Heart right ventricle (tissue), 16 donors: ENCODE data around the gene C17orf114.

Experiments
- ATAC-seq, 8 donors: fragments of 200-7000 bp; cut with Tn5 transposase; one replicate each; pipeline ENCODE4 v1.9.1; 2020; ENCODE audit warnings: mild to moderate bottlenecking in 8 of 8, moderate library complexity in 8 of 8, moderate number of reproducible peaks in 1 of 8
- DNase-seq, 2 donors: peaks; one replicate each; pipeline ENCODE4 v3.0.0-alpha.2; 2020
- H3K27ac ChIP-seq, 10 donors: fragments of 200-600 bp; sonication (generic) in 2 of 10; one replicate each; pipeline versions ENCODE4 v1.5.0 to v1.8.0; 2020 to 2022; ENCODE audit warnings: mild to moderate bottlenecking in 3 of 10
- H3K27me3 ChIP-seq, 7 donors: fragments of 200-600 bp; one replicate each; pipeline ENCODE4 v1.8.0; 2021 to 2022; ENCODE audit warnings: mild to moderate bottlenecking in 2 of 7
- H3K36me3 ChIP-seq, 9 donors: fragments of 200-600 bp; sonication (generic) in 1 of 9; one replicate each; pipeline versions ENCODE4 v1.5.0 to v1.8.0; 2020 to 2022; ENCODE audit warnings: mild to moderate bottlenecking in 2 of 9
- H3K4me1 ChIP-seq, 9 donors: fragments of 200-600 bp; sonication (generic) in 1 of 9; one replicate each; pipeline versions ENCODE4 v1.5.0 to v1.8.0; 2020 to 2022; ENCODE audit warnings: mild to moderate bottlenecking in 4 of 9
- H3K4me3 ChIP-seq, 10 donors: fragments of 200-600 bp; sonication (generic) in 2 of 10; one replicate each; pipeline versions ENCODE4 v1.5.0 to v1.8.0; 2020 to 2022; ENCODE audit warnings: mild to moderate bottlenecking in 7 of 10, moderate library complexity in 2 of 10
- H3K9me3 ChIP-seq, 11 donors: fragments of 200-600 bp in 10 of 11; sonication (generic) in 2 of 11; one replicate each; pipeline versions ENCODE4 v1.5.0 to v1.8.0; 2013 to 2022; ENCODE audit warnings: mild to moderate bottlenecking in 2 of 11, control low read depth in 1 of 11, moderate library complexity in 1 of 11
- WGBS, 2 donors: extraction: QIAGEN DNeasy Blood & Tissue Kit; methylation state at CpG; one replicate each; pipeline ENCODE4 v1.1.7; 2013; ENCODE audit warnings: inconsistent platforms in 1 of 2; 5-methylcytosine and 5-hydroxymethylcytosine counted together
- intact Hi-C, 10 donors: fragments of 100-400 bp; cut with DNase I; formaldehyde crosslinking; loops; one replicate each; pipeline versions ENCODE4 v1.11.1 to v1.14.2; 2022
- TF ChIP-seq, protein P1 (sequence below), 9 donors: fragments of 200-600 bp; sonication (generic) in 2 of 9; IDR thresholded peaks; one replicate each; pipeline versions ENCODE4 v1.5.0 to v1.8.0; 2021 to 2022; ENCODE audit warnings: antibody characterized with exemption in 9 of 9, mild to moderate bottlenecking in 5 of 9, moderate library complexity in 1 of 9
- donor health status: Arrhythmogenic right ventricular cardiomyopathy.
- donor health status: ischemic (EF 13 %, LVEDD 7.1; RV severe dilation, severe dysfunction).
- donor health status: healthy with polysubstance abuse.
- donor health status: DM: no; HTN: yes; CAD: no.
- donor health status: DM: no; HTN: no; CAD: no.
- donor health status: ischemic (EF 25% LVEDD 6.9; RV normal size, moderate dysfunction).
- donor health status: ischemic (EF 25% LVEDD 5.7; RV mildly dilated, moderate dysfunction).
- donor health status: healthy.
- donor health status: DM: yes; HTN: yes; CAD: no.
- donor health status: Ischemic cardiomyopathy.
- donor health status: ischemic (EF 35%, LVEDD 5.7; RV mildly dilated, moderate dysfunction).
- donor health status: nonischemic (EF 11% LVEDD 7.7; RV severe dilation, severe dysfunction).
- donor health status: DM: yes; HTN: yes; CAD: no.
- donor health status: PGD.
- donor health status: ischemic (EF 29% LVEDD 5.4; RV normal size, mild dysfunction).
- donor health status: nonischemic (EF 23%, LVEDD 6.1; RV moderate dilation, normal function).

The C17orf114 gene

DNA sequence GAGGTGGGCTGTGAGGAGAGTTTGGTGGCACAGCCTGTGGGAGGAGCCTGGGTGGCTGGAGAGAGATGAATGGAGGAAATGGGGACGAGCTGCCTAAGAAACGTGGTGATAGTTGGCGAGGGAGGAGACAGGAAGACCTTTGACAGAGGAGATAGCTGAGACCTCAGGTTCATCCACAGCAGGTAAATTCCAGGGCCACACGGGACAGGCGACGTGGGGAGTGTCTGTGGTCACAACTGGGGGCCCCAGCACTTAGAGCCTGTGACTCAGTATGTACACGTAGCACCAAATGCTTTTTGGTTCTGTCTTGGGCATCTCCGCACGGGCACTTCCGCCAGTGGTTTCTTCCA lies 38.7 kb upstream of the C17orf114 start:
- TF ChIP-seq, protein P1, sequence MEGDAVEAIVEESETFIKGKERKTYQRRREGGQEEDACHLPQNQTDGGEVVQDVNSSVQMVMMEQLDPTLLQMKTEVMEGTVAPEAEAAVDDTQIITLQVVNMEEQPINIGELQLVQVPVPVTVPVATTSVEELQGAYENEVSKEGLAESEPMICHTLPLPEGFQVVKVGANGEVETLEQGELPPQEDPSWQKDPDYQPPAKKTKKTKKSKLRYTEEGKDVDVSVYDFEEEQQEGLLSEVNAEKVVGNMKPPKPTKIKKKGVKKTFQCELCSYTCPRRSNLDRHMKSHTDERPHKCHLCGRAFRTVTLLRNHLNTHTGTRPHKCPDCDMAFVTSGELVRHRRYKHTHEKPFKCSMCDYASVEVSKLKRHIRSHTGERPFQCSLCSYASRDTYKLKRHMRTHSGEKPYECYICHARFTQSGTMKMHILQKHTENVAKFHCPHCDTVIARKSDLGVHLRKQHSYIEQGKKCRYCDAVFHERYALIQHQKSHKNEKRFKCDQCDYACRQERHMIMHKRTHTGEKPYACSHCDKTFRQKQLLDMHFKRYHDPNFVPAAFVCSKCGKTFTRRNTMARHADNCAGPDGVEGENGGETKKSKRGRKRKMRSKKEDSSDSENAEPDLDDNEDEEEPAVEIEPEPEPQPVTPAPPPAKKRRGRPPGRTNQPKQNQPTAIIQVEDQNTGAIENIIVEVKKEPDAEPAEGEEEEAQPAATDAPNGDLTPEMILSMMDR (IDR thresholded peaks at IDR 0.05): no peak
- intact Hi-C loops: loop anchor here in 1 of 10 donors (1.0 kb wide), 1 partner anchor 11 kb away; no protein-coding TSS in a partner anchor
- H3K9me3 ChIP-seq: no peaks in the 10 kb centered on the region
- H3K27me3 ChIP-seq: no peaks in the 10 kb centered on the region
- peaks cover 8 to 84% (median 54%) of the 10 kb centered on the region in 9 donors for H3K4me1 ChIP-seq
- no peak overlapping the region for H3K4me3 ChIP-seq
- DNase-seq (no peak), ATAC-seq (no peak)
- H3K27ac ChIP-seq: no peak overlapping the region
- peaks cover 0 to 9% (median 0%) of the 10 kb centered on the region in 9 donors for H3K36me3 ChIP-seq
- WGBS, 2 donors: 83 to 87% methylated on average over 10 of the region's 10 CpGs

GRCh38 chr17:4839965-4840892 lies 38.1 kb upstream of the C17orf114 start:
- intact Hi-C loops: loop anchor here in 6 of 10 donors (1.0 to 10.0 kb wide), 4 partner anchors 12 to 45 kb away; partner anchors contain the start of gene PSMB6 (in 3 of the 6)
- Histone ChIP-seq H3K9me3 (no peaks in the 10 kb centered on the region), H3K27me3 (no peaks in the 10 kb centered on the region), H3K36me3 (peaks cover 0 to 9% (median 0%) of the 10 kb centered on the region in 9 donors), H3K4me1 (peaks cover 8 to 84% (median 57%) of the 10 kb centered on the region in 9 donors), H3K4me3 (no peak overlapping the region), H3K27ac (peak overlapping the region in 1 of 10 donors; percentile 34)
- TF ChIP-seq, protein P1 (IDR thresholded peaks at IDR 0.05): no peak
- no peak for DNase-seq
- no peak for ATAC-seq
- 79 to 81% methylated on average over 8 of the region's 8 CpGs for WGBS, 2 donors

DNA sequence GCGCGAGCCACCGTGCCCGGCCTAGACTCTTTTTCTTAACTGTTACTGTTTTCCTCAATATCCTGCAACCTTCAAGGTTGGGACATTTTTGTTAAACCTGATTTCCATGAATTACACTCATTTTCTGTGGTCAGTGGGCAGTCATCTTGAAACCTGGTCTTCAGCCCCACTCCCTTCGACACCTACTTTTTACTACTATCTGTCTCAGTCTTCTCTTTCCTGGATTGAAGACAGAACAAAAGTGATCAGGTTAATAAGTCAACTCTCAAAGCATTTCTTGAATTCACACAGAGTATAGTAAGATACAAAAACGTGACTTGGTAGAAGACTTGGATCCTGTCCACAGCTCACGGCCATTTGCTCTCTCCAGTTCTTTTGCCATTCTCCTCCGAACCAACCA lies 37.1 kb upstream of the C17orf114 start:
- ATAC-seq: no peak
- H3K4me3 ChIP-seq: no peak overlapping the region
- 86 to 90% methylated on average over 8 of the region's 8 CpGs for WGBS, 2 donors
- peaks cover 10 to 85% (median 67%) of the 10 kb centered on the region in 9 donors for H3K4me1 ChIP-seq
- H3K36me3 ChIP-seq: peaks cover 0 to 9% (median 0%) of the 10 kb centered on the region in 9 donors
- peak overlapping the region in 4 of 10 donors; percentile 43 to 80 (median 66) for H3K27ac ChIP-seq
- H3K9me3 ChIP-seq: no peaks in the 10 kb centered on the region
- DNase-seq: no peak
- no peaks in the 10 kb centered on the region for H3K27me3 ChIP-seq
- intact Hi-C loops: loop anchor here in 5 of 10 donors (5.0 to 10.0 kb wide), 3 partner anchors 42 to 46 kb away; partner anchors contain the start of gene PSMB6 (in 3 of the 5)
- TF ChIP-seq, protein P1 (IDR thresholded peaks at IDR 0.05): no peak

DNA sequence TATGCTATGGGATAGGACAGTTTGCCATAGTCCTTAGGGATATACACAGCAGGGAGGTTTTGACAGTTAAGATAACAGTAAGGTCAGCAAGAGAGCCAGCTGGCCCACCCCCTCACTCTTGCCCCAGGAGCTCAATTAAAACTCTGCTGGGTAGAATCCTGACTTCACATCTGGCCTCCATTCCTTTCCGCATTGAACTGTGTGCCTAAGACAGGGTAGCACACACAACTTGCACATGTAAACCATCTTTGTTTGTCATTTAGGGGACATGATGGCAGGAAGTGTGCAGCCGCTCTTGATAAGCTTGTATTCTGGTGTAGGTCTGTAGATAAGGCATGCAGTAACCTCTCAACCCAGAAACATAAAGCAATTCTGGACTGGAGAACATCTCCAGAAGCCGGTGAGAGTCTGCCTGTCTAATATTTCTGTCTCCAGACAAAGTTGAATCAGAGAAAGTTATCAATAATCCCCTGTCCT lies 36.2 kb upstream of the C17orf114 start:
- Histone ChIP-seq H3K4me3 (no peak overlapping the region), H3K4me1 (peaks cover 10 to 81% (median 71%) of the 10 kb centered on the region in 9 donors), H3K27me3 (no peaks in the 10 kb centered on the region), H3K36me3 (peaks cover 0 to 9% (median 0%) of the 10 kb centered on the region in 9 donors), H3K9me3 (no peaks in the 10 kb centered on the region), H3K27ac (peak overlapping the region in 8 of 10 donors; percentile 43 to 84 (median 72))
- DNase-seq (no peak), ATAC-seq (peak in 1 of 8 donors; percentile 8)
- 62 to 64% methylated on average over 3 of the region's 3 CpGs for WGBS, 2 donors
- TF ChIP-seq, protein P1 (IDR thresholded peaks at IDR 0.05): peak in 1 of 9 donors; percentile 4
- intact Hi-C loops: loop anchor here in 5 of 10 donors (5.0 to 10.0 kb wide), 3 partner anchors 41 to 46 kb away; partner anchors contain the start of gene PSMB6 (in 3 of the 5)
